Spleen (tissue), 7 donors: ENCODE results near the gene SLC30A1.

Experiments used
- CTCF ChIP-seq, 11 experiments: fragments of 200-600 bp in 7 of 11; fragments of 450-650 bp in 4 of 11; sonication (generic) in 4 of 11; IDR thresholded peaks in 8 of 11; conservative IDR thresholded peaks in 3 of 11; 1 replicate in 7 of 11; 2 replicates in 4 of 11; pipeline versions ENCODE4 v1.4.0 to v1.8.0; 2016 to 2021; ENCODE audit warnings: antibody characterized with exemption in 11 of 11, inconsistent platforms in 4 of 11, mild to moderate bottlenecking in 1 of 11
- POLR2A ChIP-seq, 3 donors: fragments of 450-650 bp; IDR thresholded peaks; one replicate each; pipeline ENCODE4 v1.5.1; 2017; ENCODE audit warnings: antibody characterized with exemption in 3 of 3, mild to moderate bottlenecking in 1 of 3
- donor health status: DM: no; HTN: no; CAD: no; lungs with moderate emphysema.
- donor health status: DM: no; HTN: no; CAD: no.
- donor health status: DM: no; HTN: no; CAD: no.

GRCh38 chr1:211607754-211608473, 29.0 kb upstream of the SLC30A1 start:
- TF ChIP-seq POLR2A (IDR thresholded peaks at IDR 0.05): no peak
- TF ChIP-seq CTCF (IDR thresholded peaks at IDR 0.05 in 8 of 11, conservative IDR thresholded peaks at IDR 0.05 in 3 of 11): no peak
